RWPE2 (cell line): ENCODE results near the gene MCM3AP.
A peak's percentile ranks its signal among the peaks of the same experiment; 100 is the strongest.

Experiments used
- ATAC-seq: fragments of 200-7000 bp; cut with Tn5 transposase; 3 replicates; pipeline ENCODE4 v1.9.1; 2021; ENCODE audit warnings: low read depth
- DNase-seq: peaks from one replicate; pipeline ENCODE4 v3.0.0-alpha.2; 2020; ENCODE audit warnings: low spot score
- H3K27ac ChIP-seq: fragments of 450-650 bp; 2 replicates; pipeline ENCODE4 v1.5.1; 2017; ENCODE audit warnings: mild to moderate bottlenecking; ENCODE audit not compliant: poor library complexity, severe bottlenecking
- H3K27me3 ChIP-seq: fragments of 250-450 bp; sonication (Bioruptor Pico); 2 replicates; pipeline ENCODE4 v1.5.1; 2021; ENCODE audit warnings: mild to moderate bottlenecking, moderate library complexity; ENCODE audit not compliant: insufficient read depth, poor library complexity, severe bottlenecking
- H3K36me3 ChIP-seq: fragments of 250-450 bp; sonication (Bioruptor Pico); 2 replicates; pipeline ENCODE4 v1.5.1; 2020; ENCODE audit warnings: low read depth, mild to moderate bottlenecking, moderate library complexity
- H3K4me1 ChIP-seq: fragments of 250-450 bp; sonication (Bioruptor Pico); 2 replicates; pipeline ENCODE4 v1.5.1; 2021; ENCODE audit warnings: mild to moderate bottlenecking, moderate library complexity; ENCODE audit not compliant: insufficient read depth, poor library complexity, severe bottlenecking
- H3K4me3 ChIP-seq: fragments of 250-450 bp; sonication (Bioruptor Pico); 2 replicates; pipeline ENCODE4 v1.5.1; 2021; ENCODE audit warnings: mild to moderate bottlenecking, moderate library complexity; ENCODE audit not compliant: severe bottlenecking
- H3K9me3 ChIP-seq: fragments of 250-450 bp; sonication (Bioruptor Pico); 2 replicates; pipeline ENCODE4 v1.5.1; 2021; ENCODE audit warnings: mild to moderate bottlenecking, moderate library complexity; ENCODE audit not compliant: severe bottlenecking
- TF ChIP-seq, protein P1 (sequence below): fragments of 450-650 bp; IDR thresholded peaks from one replicate; pipeline ENCODE4 v1.5.1; 2017; ENCODE audit warnings: mild to moderate bottlenecking, moderate library complexity; ENCODE audit not compliant: poor library complexity, severe bottlenecking

Gene MCM3AP

DNA sequence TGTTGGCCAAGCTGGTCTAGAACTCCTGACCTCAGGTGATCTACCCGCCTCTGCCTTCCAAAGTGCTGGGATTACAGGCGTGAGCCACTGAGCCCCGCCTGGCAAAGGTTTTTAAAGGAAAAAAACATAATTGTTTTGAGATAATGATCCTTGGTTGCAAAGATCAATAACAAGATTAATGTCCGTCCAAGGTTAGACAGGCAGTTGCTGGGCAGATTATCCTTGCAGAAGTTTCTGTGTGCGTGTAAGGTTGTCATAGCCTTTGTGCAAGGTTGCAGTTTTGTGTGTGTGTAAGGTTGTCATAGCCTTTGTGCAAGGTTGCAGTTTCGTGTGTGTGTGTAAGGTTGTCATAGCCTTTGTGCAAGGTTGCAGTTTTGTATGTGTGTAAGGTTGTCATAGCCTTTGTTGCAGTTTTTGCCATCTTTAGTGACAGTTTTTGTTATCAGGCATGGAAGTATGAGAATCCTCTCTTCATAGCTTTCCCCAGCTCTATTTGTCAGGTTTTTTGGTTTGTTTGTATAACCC lies 4.3 kb upstream of the MCM3AP start:
- ATAC-seq (no peak), DNase-seq (no peak)
- Histone ChIP-seq H3K36me3 (peaks cover 28% of the 10 kb centered on the region), H3K27ac (no peak overlapping the region), H3K27me3 (no peaks in the 10 kb centered on the region), H3K4me3 (no peak overlapping the region), H3K4me1 (peaks cover 4% of the 10 kb centered on the region), H3K9me3 (no peaks in the 10 kb centered on the region)
- TF ChIP-seq, protein P1, sequence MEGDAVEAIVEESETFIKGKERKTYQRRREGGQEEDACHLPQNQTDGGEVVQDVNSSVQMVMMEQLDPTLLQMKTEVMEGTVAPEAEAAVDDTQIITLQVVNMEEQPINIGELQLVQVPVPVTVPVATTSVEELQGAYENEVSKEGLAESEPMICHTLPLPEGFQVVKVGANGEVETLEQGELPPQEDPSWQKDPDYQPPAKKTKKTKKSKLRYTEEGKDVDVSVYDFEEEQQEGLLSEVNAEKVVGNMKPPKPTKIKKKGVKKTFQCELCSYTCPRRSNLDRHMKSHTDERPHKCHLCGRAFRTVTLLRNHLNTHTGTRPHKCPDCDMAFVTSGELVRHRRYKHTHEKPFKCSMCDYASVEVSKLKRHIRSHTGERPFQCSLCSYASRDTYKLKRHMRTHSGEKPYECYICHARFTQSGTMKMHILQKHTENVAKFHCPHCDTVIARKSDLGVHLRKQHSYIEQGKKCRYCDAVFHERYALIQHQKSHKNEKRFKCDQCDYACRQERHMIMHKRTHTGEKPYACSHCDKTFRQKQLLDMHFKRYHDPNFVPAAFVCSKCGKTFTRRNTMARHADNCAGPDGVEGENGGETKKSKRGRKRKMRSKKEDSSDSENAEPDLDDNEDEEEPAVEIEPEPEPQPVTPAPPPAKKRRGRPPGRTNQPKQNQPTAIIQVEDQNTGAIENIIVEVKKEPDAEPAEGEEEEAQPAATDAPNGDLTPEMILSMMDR = no peak

DNA sequence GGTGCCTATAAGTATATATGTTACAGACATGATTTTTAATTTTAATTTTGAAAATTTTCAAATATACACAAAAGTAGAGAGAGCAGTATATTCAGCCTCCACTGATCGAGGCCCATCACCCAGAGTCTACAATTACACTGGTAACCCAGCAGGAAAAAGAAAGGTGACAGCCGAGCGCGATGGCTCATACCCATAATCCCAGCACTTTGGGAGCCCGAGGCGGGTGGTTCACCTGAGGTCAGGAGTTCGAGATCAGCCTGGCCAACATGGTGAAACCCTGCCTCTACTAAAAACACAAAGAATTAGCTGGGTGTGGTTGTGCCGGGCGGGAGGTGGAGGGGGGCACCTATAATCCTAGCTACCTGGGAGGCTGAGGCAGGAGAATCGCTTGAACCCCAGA lies 2.1 kb upstream of the MCM3AP start:
- Histone ChIP-seq H3K4me3 (peak overlapping the region; percentile 92), H3K27ac (peak overlapping the region; percentile 87), H3K4me1 (peaks cover 23% of the 10 kb centered on the region), H3K27me3 (no peaks in the 10 kb centered on the region), H3K36me3 (peaks cover 50% of the 10 kb centered on the region), H3K9me3 (no peaks in the 10 kb centered on the region)
- no peak for ATAC-seq
- TF ChIP-seq, protein P1 = no peak
- no peak for DNase-seq

DNA sequence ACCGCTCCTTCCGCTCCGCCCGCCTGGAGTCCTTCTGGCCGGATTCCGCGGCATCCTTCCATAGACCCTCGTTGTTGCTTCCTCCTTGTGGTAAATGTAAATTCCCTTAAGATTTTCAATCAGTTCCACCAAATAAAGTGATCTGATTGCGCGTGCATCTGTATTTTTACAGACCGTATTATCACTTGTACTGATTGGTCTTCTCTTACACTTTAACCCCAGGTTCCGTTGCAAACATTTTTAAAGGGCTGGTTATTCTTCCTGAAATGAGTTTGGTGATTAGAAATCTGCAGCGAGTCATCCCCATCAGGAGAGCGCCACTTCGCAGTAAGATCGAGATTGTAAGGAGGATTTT lies 1.2 kb upstream of the MCM3AP start:
- peaks cover 23% of the 10 kb centered on the region for H3K4me1 ChIP-seq
- DNase-seq (no peak), ATAC-seq (no peak)

DNA sequence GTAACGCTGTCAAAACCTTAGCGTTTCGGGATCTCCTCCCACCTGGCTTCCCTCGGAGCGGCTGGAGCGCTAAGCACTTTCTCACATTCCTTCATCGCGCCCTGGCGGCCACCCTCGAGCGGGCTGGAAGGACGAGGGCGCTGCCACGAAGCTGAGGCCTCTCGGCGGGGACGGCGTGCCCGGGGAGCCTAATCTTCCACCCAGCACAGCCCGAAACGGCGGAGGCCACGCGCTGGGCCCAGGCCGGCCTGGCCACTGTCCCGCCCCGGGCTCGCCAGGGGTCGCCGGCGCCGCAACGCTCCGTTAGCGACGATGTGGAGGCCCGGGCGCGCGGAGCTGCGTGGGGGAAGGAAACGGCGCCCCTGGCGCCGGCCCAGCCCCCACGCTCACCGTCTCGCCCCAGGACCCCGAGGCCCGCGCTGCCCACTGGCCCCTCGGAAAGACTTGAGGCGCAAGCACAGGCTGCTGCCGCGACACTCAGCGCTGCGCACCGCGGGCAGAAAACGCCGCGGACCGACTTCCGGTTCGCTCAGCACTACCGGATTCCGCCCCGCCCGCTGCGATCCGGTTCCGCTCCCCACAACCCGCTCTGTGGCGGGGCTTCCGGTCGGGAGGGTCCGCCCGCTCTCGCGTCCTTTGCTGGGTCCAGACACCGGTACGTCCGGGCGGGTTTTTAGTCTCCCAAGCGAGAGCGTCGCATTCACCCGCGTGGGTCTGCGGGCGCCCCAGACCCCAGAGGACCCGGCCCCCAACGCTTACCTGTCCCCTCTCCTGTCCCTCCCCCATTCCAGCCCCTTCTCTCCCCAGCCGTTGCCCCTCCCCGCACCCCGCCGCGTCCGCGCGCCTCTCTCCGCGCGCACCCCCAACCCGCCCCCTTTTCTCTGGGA lies 593 bp upstream of the MCM3AP start, which contains the start of gene YBEY:
TSS of gene YBEY (plus strand) at position 582 of the 887 bp plus-strand sequence. CDS start 572 bp downstream, outside the sequence.
- Histone ChIP-seq H3K4me3 (peak within 1 kb of the TSS; percentile 92), H3K36me3 (peaks cover 54% of the 10 kb centered on the region), H3K4me1 (peaks cover 23% of the 10 kb centered on the region), H3K27ac (peak within 1 kb of the TSS; percentile 87), H3K27me3 (no peaks in the 10 kb centered on the region), H3K9me3 (no peaks in the 10 kb centered on the region)
- ATAC-seq (peak; percentile 93), DNase-seq (peak; percentile 92)
- TF ChIP-seq, protein P1 = no peak

More for the DNA sequence above, 1.2 kb upstream of the MCM3AP start:
- Histone ChIP-seq H3K9me3 (no peaks in the 10 kb centered on the region), H3K36me3 (peaks cover 53% of the 10 kb centered on the region), H3K4me3 (peak overlapping the region; percentile 92), H3K27me3 (no peaks in the 10 kb centered on the region), H3K27ac (peak overlapping the region; percentile 87)
- TF ChIP-seq, protein P1 = no peak
